GM12891 (cell line): ENCODE measurements around the gene DDX46.

ENCODE experiments used
- PAX5 ChIP-seq: IDR thresholded peaks from 2 replicates; pipeline ENCODE4 v1.6.1; 2011; ENCODE audit warnings: low read length, moderate library complexity, mild to moderate bottlenecking; ENCODE audit not compliant: insufficient read depth, severe bottlenecking
- POLR2A ChIP-seq: IDR thresholded peaks from 2 replicates; pipeline ENCODE4 v1.6.1; 2011; ENCODE audit warnings: low read depth, low read length, control low read depth
- POLR2AphosphoS5 ChIP-seq: IDR thresholded peaks from 2 replicates; pipeline ENCODE4 v1.6.1; 2011; ENCODE audit warnings: low read depth, low read length, control low read depth
- SPI1 ChIP-seq: IDR thresholded peaks from 2 replicates; pipeline ENCODE4 v1.6.1; 2011; ENCODE audit warnings: low read depth, low read length, control low read depth
- TAF1 ChIP-seq: IDR thresholded peaks from 2 replicates; pipeline ENCODE4 v1.6.1; 2011; ENCODE audit warnings: low read depth, low read length, control low read depth

DNA sequence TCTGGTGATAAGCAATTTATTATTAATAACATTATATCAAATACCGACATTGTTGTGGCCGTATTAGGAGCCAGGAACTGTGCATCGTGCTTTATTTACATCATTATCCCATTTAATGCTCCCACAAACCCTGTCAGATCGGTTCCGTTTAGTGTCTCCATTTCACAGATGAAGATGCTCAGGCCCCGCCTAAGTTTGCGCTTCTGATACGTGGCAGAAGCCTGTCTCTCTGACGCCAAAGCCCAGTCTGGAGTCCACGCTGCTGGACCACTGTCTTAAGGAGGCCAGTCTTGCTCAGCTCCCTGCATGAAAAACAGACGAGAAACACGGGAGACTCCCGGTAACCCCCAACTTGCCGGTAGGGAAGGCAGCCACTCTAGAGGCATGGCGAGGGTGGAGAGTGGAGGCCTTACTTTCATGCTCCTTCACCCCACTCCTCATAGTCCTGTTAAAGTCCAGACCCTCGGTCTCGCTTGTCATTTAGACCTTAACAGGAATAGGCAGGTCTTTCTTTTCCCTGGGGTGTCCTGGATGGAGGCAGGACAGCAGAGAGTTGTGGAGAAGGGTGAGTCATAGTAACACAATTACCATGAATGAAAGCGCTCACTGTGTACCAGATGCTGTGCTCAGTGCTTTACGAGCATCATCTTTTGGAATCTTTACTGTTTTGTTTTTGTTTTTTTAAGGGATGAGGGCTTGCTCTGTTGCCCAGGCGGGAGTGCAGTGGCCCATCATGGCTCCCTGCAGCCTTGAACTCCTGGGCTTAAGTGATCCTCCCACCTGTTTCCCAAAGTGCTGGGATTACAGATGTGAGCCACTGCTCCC, 116.5 kb downstream of the DDX46 start:
- TF ChIP-seq TAF1: no peak
- TF ChIP-seq POLR2AphosphoS5: no peak
- TF ChIP-seq POLR2A: no peak
- no peak for TF ChIP-seq SPI1
- TF ChIP-seq PAX5: no peak
